ENCODE measurements around the gene MED12.
A peak's percentile ranks its signal among the peaks of the same experiment; 100 is the strongest.

Gene MED12

GRCh38 chrX:71107762-71108360, 10.5 kb upstream of the MED12 start:
- no peak for DNase-seq

GRCh38 chrX:71109051-71109450, 9.3 kb upstream of the MED12 start:
- DNase-seq: no peak

GRCh38 chrX:71111141-71111843, 7.1 kb upstream of the MED12 start, which contains the start of gene IL2RG:
IL2RG (minus strand) TSS chrX:71111577; CDS start chrX:71111539, 38 bp downstream.
- DNase-seq: no peak

- DNase-seq: no peak
Measured at GRCh38 chrX:71111921-71112431, 6.4 kb upstream of the MED12 start.

- no peak for DNase-seq
Measured at GRCh38 chrX:71117358-71117757, 1.0 kb upstream of the MED12 start.

- no peak for DNase-seq
Measured at GRCh38 chrX:71118985-71119535, 664 bp downstream of the MED12 start.

- DNase-seq: peak; percentile 37
Measured at GRCh38 chrX:71128166-71128833, 9.9 kb downstream of the MED12 start.

GRCh38 chrX:71128915-71129765, 10.7 kb downstream of the MED12 start:
- no peak for DNase-seq

- no peak for DNase-seq
Measured at GRCh38 chrX:71131510-71131909, 13.1 kb downstream of the MED12 start.

- no peak for DNase-seq
Measured at GRCh38 chrX:71140440-71140839, 22.0 kb downstream of the MED12 start.

GRCh38 chrX:71143508-71143907, 25.1 kb downstream of the MED12 start:
- DNase-seq: no peak

GRCh38 chrX:71144651-71145050, 26.3 kb downstream of the MED12 start, which contains the start of gene NLGN3:
NLGN3 (plus strand) TSS chrX:71144841; CDS start chrX:71147750, 2,909 bp downstream.
- no peak for DNase-seq

- DNase-seq: no peak
Measured at GRCh38 chrX:71147496-71148277, 29.3 kb downstream of the MED12 start.

- DNase-seq: no peak
Measured at GRCh38 chrX:71148278-71148663, 29.9 kb downstream of the MED12 start.

GRCh38 chrX:71151366-71151765, 33.0 kb downstream of the MED12 start:
- no peak for DNase-seq

- DNase-seq: no peak
Measured at GRCh38 chrX:71154196-71154595, 35.8 kb downstream of the MED12 start.

GRCh38 chrX:71154641-71155040, 36.2 kb downstream of the MED12 start:
- DNase-seq: no peak

GRCh38 chrX:71158603-71159002, 40.2 kb downstream of the MED12 start:
- DNase-seq: no peak

GRCh38 chrX:71159335-71159734, 40.9 kb downstream of the MED12 start:
- no peak for DNase-seq

GRCh38 chrX:71160475-71160874, 42.1 kb downstream of the MED12 start:
- no peak for DNase-seq

GRCh38 chrX:71162981-71163380, 44.6 kb downstream of the MED12 start:
- no peak for DNase-seq

- no peak for DNase-seq
Measured at GRCh38 chrX:71164071-71164470, 45.7 kb downstream of the MED12 start.

All from kidney glomerular epithelial cell (primary cell).